Thyroid gland (tissue), 4 donors: ENCODE measurements around the gene NOBOX. TPM values are rescaled to one million over a fixed set of nuclear protein-coding genes. Genes with fewer than 3 reads are reported as not detected.

Experiments
- small RNA-seq: library from RNA; depleted of rRNA; stranded (forward); fragments of <200 nt; gene quantifications from one replicate; pipeline ENCODE3, GENCODE V24; 2016
- total RNA-seq, 4 donors: library from RNA; depleted of rRNA; stranded (reverse); fragments of >200 nt; gene quantifications; one replicate each; pipeline ENCODE4 v1.2.3, GENCODE V29; 2016

NOBOX gene
- total RNA-seq, 4 donors from 2014 or later: not detected

Small RNA genes lying within 50 kb of the gene (small RNA-seq; reads per million reads assigned to genes)
- gene RNU6ATAC40P: not detected

Other genes starting within 250 kb of the NOBOX start
- 10 to 100 TPM in 3 of 4 donors, 1 to 10 TPM in 1; 4.7 to 27.4 (median 14.0) TPM for gene CTAGE4, start 220.2 kb downstream of the NOBOX start, total RNA-seq
- gene ARHGEF35, start 207.9 kb downstream of the NOBOX start, total RNA-seq: 10 to 100 TPM; 31.0 to 69.1 (median 38.9) TPM
- gene OR2A42, start 164.1 kb downstream of the NOBOX start, total RNA-seq: 1 to 10 TPM in 2 of 4 donors, under 1 TPM in 2; 0.40 to 3.7 (median 0.97) TPM
- 10 to 100 TPM; 16.8 to 36.0 (median 26.5) TPM for gene OR2A7, start 138.9 kb downstream of the NOBOX start, total RNA-seq
- 10 to 100 TPM in 2 of 4 donors, 1 to 10 TPM in 2; 1.3 to 21.4 (median 8.1) TPM for gene CTAGE8, start 134.4 kb downstream of the NOBOX start, total RNA-seq
- 1 to 10 TPM in 1 of 4 donors, under 1 TPM in 1, not detected in 2; 0.33 to 1.4 TPM for gene OR2A1, start 91.3 kb downstream of the NOBOX start, total RNA-seq
- gene ARHGEF5, start 48.3 kb downstream of the NOBOX start, total RNA-seq: 100 to 1,000 TPM in 1 of 4 donors, 10 to 100 TPM in 3; 47.8 to 104 (median 71.4) TPM